ENCODE measurements around the gene TBC1D2.

TBC1D2 gene

DNA sequence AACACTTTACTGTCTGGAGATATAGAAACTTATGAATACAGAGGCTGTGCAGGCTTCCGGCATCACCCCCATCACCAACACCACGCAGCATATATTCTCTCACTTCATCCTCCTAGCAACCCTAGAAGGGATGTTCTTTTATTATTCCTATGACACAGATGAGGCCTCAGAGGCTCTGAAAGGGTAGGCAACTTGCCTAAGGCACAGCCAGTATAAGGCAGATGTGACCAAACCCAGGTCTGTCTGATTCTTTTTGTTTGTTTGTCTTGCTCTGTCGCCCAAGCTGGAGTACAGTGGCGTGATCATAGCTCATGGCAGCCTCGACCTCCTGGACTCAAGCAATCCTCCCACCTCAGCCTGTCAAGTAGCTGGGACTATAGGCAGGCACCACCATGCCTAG lies 40.2 kb downstream of the TBC1D2 start:
- no peaks in the 10 kb centered on the region for H3K27me3 ChIP-seq (ENCODE audit: low read depth, low read length)
- TF ChIP-seq, protein P1, sequence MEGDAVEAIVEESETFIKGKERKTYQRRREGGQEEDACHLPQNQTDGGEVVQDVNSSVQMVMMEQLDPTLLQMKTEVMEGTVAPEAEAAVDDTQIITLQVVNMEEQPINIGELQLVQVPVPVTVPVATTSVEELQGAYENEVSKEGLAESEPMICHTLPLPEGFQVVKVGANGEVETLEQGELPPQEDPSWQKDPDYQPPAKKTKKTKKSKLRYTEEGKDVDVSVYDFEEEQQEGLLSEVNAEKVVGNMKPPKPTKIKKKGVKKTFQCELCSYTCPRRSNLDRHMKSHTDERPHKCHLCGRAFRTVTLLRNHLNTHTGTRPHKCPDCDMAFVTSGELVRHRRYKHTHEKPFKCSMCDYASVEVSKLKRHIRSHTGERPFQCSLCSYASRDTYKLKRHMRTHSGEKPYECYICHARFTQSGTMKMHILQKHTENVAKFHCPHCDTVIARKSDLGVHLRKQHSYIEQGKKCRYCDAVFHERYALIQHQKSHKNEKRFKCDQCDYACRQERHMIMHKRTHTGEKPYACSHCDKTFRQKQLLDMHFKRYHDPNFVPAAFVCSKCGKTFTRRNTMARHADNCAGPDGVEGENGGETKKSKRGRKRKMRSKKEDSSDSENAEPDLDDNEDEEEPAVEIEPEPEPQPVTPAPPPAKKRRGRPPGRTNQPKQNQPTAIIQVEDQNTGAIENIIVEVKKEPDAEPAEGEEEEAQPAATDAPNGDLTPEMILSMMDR (IDR thresholded peaks at IDR 0.05; ENCODE audit: low read depth, low read length), result no peak
- TF ChIP-seq EZH2phosphoT487 (IDR thresholded peaks at IDR 0.05; ENCODE audit: low read depth), result no peak
- H3K27ac ChIP-seq (ENCODE audit: low read length), result no peak overlapping the region
- H3K79me2 ChIP-seq (ENCODE audit: low read length), result no peaks in the 10 kb centered on the region
- no peaks in the 10 kb centered on the region for H3K9me3 ChIP-seq (ENCODE audit: insufficient read depth, low read length)
- 0 out of 2 replicates have a peak, but pooled peaks cover 3% of the 10 kb centered on the region for H3K4me1 ChIP-seq (ENCODE audit: low read length)
- no peak overlapping the region for H2AFZ ChIP-seq (ENCODE audit: low read depth, low read length)
- no peak overlapping the region for H3K9ac ChIP-seq (ENCODE audit: low read length)
- no peak overlapping the region for H3K4me3 ChIP-seq (ENCODE audit: low read length)
- H4K20me1 ChIP-seq (ENCODE audit: insufficient read depth, low read length), result no peaks in the 10 kb centered on the region
- H3K4me2 ChIP-seq (ENCODE audit: low read length), result no peak overlapping the region
- no peaks in the 10 kb centered on the region for H3K36me3 ChIP-seq (replicated peaks; ENCODE audit: low read depth, low read length)

DNA sequence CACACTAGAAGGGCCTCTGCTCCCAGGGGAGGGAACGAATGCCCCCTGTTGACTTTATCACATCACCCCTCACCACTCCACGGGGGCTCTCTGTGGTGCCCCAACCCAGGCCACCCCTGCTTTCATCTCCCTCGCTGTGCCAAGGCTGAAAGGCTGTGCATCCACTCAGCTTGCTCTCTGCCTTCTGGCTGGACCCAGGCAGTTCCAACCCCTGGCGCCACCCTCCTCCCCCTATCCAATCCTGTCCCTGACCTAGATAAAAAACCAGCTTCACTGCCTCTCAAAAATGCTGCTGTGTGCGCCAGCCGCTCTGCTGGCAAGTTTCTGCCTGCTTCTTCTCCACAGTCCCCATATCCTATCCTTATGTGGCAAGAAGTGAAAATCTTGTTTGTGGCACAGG lies 40.6 kb downstream of the TBC1D2 start:
- no peaks in the 10 kb centered on the region for H3K36me3 ChIP-seq (replicated peaks; ENCODE audit: low read depth, low read length)

DNA sequence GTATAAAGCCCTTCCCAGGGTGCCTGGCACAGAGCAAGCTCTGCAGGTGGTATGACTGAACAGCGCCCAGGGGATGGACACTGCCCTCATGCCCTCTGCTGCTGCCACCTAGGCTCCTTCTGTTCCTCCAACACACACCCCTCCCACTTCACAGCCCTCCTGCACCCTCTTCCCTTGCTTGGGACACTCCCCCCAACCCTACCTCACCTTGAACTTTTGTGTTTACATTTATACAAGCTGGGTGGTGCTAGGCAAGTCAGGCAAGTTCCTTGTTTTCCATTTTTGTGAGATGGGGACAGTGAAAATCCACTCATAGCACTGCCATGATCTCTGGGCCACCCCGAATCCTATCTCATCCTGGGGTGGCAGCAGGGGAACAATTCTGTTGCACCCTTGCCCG lies 44.2 kb downstream of the TBC1D2 start:
- no peaks in the 10 kb centered on the region for H4K20me1 ChIP-seq (ENCODE audit: insufficient read depth, low read length)

More for the DNA sequence above, 40.6 kb downstream of the TBC1D2 start:
- TF ChIP-seq, protein P1 (IDR thresholded peaks at IDR 0.05; ENCODE audit: low read depth, low read length), result no peak
- TF ChIP-seq EZH2phosphoT487 (IDR thresholded peaks at IDR 0.05; ENCODE audit: low read depth), result no peak
- H2AFZ ChIP-seq (ENCODE audit: low read depth, low read length), result no peak overlapping the region
- no peaks in the 10 kb centered on the region for H3K27me3 ChIP-seq (ENCODE audit: low read depth, low read length)
- H3K4me1 ChIP-seq (ENCODE audit: low read length), result 0 out of 2 replicates have a peak, but pooled peaks cover 3% of the 10 kb centered on the region
- H3K4me2 ChIP-seq (ENCODE audit: low read length), result no peak overlapping the region
- no peak overlapping the region for H3K27ac ChIP-seq (ENCODE audit: low read length)
- no peak overlapping the region for H3K9ac ChIP-seq (ENCODE audit: low read length)
- H3K79me2 ChIP-seq (ENCODE audit: low read length), result no peaks in the 10 kb centered on the region
- H4K20me1 ChIP-seq (ENCODE audit: insufficient read depth, low read length), result no peaks in the 10 kb centered on the region
- no peak overlapping the region for H3K4me3 ChIP-seq (ENCODE audit: low read length)
- H3K9me3 ChIP-seq (ENCODE audit: insufficient read depth, low read length), result no peaks in the 10 kb centered on the region

DNA sequence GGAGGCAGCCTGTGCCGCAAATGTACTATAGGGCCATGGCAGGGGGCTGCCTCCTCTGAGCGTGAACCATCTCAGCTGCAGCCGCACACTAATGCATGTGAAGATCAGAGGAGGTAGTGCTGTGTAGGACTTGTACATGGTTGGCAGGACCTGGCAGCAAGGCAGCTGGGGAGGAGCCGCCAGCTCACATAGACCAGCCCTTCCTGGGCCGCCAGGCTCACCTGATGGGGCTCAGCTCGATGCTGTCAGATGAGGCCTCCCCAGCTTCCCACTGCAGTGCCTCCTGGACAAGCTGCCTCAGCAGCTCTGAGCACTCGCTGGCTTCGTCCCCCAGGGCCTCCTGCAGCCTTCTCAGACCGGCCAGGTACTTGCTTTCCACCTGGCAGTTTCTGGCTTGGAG lies 45.0 kb downstream of the TBC1D2 start:
- no peak overlapping the region for H3K4me3 ChIP-seq (ENCODE audit: low read length)
- no peak for TF ChIP-seq EZH2phosphoT487 (IDR thresholded peaks at IDR 0.05; ENCODE audit: low read depth)
- TF ChIP-seq, protein P1 (IDR thresholded peaks at IDR 0.05; ENCODE audit: low read depth, low read length), result no peak
- H3K27ac ChIP-seq (ENCODE audit: low read length), result no peak overlapping the region
- H3K36me3 ChIP-seq (replicated peaks; ENCODE audit: low read depth, low read length), result no peaks in the 10 kb centered on the region
- H3K4me1 ChIP-seq (ENCODE audit: low read length), result peaks cover 6% of the 10 kb centered on the region
- no peaks in the 10 kb centered on the region for H3K27me3 ChIP-seq (ENCODE audit: low read depth, low read length)
- H3K9me3 ChIP-seq (ENCODE audit: insufficient read depth, low read length), result no peaks in the 10 kb centered on the region
- no peak overlapping the region for H3K4me2 ChIP-seq (ENCODE audit: low read length)
- no peak overlapping the region for H3K9ac ChIP-seq (ENCODE audit: low read length)
- H2AFZ ChIP-seq (ENCODE audit: low read depth, low read length), result no peak overlapping the region
- H3K79me2 ChIP-seq (ENCODE audit: low read length), result no peaks in the 10 kb centered on the region
- no peaks in the 10 kb centered on the region for H4K20me1 ChIP-seq (ENCODE audit: insufficient read depth, low read length)

More for the DNA sequence above, 44.2 kb downstream of the TBC1D2 start:
- H2AFZ ChIP-seq (ENCODE audit: low read depth, low read length), result no peak overlapping the region
- H3K9me3 ChIP-seq (ENCODE audit: insufficient read depth, low read length), result no peaks in the 10 kb centered on the region
- no peaks in the 10 kb centered on the region for H3K36me3 ChIP-seq (replicated peaks; ENCODE audit: low read depth, low read length)
- no peak overlapping the region for H3K9ac ChIP-seq (ENCODE audit: low read length)
- no peak overlapping the region for H3K27ac ChIP-seq (ENCODE audit: low read length)
- H3K79me2 ChIP-seq (ENCODE audit: low read length), result no peaks in the 10 kb centered on the region
- TF ChIP-seq, protein P1 (IDR thresholded peaks at IDR 0.05; ENCODE audit: low read depth, low read length), result no peak
- TF ChIP-seq EZH2phosphoT487 (IDR thresholded peaks at IDR 0.05; ENCODE audit: low read depth), result no peak
- no peak overlapping the region for H3K4me3 ChIP-seq (ENCODE audit: low read length)
- H3K27me3 ChIP-seq (ENCODE audit: low read depth, low read length), result no peaks in the 10 kb centered on the region
- no peak overlapping the region for H3K4me2 ChIP-seq (ENCODE audit: low read length)
- 0 out of 2 replicates have a peak, but pooled peaks cover under 1% of the 10 kb centered on the region for H3K4me1 ChIP-seq (ENCODE audit: low read length)
